LNCAP (cell line): ENCODE measurements around the gene ZNF324B.

ENCODE experiments used
- TF ChIP-seq, protein P1 (sequence below): fragments of 450-650 bp; IDR thresholded peaks from 2 replicates; pipeline ENCODE4 v1.5.1; 2017; ENCODE audit warnings: mild to moderate bottlenecking

The ZNF324B gene

DNA sequence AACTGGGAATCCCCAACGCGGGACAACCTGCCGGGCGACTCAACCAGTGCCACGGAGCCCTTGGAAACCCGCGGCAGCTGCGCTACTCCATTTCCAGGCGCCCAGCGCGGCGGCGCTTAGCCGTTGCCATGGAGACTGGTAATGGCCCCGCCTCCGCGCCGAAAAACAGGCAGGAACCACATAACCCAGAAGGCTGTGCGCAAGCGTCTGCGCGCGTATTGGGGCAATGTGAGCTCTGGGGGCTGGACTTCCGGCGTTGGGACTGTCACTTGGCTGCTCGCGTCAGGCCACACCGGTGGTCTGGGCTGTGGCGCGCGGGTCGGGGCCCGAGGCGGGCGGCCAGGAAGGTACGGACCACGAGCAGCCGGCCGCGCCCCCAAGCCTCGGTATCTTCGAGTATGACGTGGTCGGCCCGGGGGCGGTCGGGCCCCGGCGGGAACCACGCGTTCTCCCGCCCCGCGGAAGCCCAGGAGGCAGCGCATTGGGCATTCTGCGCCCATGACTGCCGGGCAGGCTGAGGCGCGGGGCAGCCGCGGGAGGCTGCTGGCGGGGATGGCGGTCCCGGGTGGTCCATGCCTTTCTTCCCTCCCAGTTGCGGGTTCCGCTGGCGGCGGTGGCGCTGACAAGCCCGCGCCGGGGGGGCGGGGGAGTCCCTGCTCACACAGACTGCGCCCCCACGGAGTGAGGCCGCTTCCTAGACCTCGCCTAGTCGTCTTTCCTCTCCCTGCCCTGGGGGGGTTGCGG lies at the start of gene ZNF324B:
ZNF324B (plus strand) TSS at position 265 of the 744 bp plus-strand sequence. CDS start 2,080 bp downstream, outside the sequence.
- TF ChIP-seq, protein P1, sequence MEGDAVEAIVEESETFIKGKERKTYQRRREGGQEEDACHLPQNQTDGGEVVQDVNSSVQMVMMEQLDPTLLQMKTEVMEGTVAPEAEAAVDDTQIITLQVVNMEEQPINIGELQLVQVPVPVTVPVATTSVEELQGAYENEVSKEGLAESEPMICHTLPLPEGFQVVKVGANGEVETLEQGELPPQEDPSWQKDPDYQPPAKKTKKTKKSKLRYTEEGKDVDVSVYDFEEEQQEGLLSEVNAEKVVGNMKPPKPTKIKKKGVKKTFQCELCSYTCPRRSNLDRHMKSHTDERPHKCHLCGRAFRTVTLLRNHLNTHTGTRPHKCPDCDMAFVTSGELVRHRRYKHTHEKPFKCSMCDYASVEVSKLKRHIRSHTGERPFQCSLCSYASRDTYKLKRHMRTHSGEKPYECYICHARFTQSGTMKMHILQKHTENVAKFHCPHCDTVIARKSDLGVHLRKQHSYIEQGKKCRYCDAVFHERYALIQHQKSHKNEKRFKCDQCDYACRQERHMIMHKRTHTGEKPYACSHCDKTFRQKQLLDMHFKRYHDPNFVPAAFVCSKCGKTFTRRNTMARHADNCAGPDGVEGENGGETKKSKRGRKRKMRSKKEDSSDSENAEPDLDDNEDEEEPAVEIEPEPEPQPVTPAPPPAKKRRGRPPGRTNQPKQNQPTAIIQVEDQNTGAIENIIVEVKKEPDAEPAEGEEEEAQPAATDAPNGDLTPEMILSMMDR = no peak

DNA sequence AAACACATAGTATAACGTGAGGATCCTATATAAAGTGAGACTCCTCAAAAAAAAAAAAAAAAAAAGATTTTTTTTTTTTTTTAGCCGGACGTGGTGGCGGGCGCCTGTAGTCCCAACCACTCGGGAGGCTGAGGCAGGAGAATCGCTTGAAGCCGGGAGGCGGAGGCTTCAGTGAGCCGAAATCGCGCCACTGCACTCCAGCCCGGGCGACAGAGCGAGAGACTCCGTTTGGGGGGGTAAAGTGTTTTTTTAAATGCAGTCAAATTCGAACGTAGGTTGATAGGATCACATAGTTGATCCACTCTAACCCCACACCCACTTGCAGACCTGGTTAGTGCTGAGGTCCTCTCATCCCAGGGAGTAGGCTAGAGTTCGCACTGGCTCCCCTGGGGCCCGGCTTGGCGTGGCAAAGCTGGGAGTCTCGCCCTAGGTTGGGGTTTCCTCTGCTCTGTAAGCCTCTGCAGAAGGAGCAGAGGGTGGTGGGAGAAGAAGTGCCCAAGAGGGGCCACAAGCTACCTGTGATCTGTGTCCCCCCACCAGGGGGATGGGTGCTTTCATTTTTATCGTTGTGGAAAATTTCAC lies 49.5 kb upstream of the ZNF324B start:
- TF ChIP-seq, protein P1 = no peak

DNA sequence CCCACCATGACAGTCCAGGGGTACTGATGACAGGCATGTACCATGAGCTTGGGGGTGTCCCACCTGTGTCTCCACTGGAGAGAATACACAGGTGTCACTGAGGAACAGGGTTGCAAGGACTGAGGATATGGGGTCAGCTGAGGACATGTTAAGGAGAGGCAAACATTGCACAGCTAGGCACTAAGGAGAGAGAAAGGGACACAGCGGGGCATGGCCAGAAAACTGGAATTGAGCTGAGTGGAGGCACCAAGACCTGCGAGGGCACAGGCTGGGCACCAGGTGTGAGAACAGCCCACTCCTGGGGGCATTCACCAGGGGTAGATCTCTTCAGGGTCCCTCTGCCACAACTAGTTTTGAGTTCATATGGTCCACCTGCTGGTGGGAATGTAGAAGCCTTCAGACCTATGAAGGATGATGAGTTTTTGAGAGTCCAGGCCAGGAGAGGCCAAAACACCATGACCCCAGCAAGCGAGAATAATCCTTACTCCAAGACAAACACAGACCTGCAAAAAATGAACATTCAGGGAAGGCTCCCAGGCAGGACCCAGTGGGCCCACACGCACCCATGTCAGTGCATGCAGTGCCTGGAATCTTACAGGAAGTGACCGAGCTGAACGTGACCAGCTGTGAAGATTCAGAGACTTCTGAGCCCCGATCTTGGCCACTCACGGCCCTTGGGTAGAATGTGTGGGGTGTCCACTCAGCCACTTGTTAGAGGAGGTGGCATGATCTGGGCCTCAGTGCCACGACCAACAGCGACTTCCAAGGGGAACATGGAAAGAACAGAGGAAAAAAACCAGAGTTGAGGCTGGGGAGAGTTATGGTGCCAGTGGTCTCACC lies 44.4 kb upstream of the ZNF324B start:
- TF ChIP-seq, protein P1 = peak; percentile 27; the same call in 1 of the 2 replicates

DNA sequence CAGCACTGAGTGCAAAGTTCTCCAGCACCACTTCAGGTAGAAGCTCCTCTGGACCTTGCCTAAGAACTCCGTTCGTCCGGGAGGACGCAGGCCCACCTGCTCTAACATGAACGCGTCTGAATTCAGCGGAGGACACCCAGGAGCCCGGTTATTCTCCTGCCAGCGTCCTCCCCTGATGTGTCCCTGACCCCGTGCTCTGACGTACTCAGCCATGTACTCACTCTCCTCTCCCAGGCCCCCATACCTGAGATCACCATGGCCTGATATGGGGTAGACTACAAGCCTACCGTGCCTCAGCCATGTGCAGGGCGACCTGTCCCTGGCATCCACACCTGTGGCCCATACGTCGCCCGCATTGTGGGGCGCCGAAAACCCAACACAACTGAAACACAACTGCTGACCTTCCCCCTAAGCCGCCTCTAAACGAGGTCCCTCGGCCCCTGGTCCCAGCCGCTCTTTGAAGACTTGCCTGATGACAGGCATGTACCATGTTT lies 43.7 kb upstream of the ZNF324B start:
- TF ChIP-seq, protein P1 = no peak

DNA sequence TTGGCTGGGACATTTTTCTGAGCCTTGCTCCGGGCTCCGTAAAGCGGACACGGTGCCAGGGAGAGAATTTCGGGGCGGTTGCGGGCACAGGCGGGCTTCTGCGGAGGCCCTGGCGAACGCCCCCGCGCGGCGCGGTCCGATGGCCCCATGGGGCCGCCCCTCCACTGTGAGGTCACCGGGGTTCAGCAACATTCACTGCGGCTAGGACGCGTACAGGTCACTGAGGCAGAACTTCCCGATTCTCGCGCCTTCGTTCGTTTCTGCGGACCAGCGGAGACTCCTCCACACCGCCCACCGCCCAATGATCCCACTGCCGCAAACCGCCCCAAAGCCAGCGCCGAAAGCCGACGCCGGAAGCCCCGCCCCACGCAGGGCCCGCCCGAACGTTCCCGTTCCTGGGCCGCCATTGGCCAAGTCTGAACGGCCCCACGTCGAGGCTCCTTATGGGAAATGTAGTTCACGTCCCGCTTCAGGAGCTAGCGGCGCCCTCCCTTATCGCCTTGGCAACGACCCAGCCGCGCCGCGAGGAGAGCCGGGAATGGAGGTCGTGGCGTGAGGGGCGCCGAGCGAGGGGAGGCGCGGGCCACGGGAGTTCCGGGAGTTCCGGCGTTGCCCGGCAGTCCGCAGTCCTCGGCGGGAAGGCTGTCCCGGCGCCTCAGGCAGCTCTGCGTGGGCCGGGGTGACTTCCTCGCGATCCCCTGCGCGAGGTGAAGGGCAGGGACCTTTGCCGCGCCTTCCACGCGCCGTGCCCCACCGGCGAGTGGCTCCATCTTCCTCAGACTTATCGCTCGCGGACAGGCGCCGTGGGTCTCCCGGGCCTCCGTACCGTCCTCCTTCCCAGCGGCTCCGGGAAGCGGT lies 43.0 kb upstream of the ZNF324B start, which contains the start of gene ZNF584:
ZNF584 (plus strand) TSS at position 498 of the 858 bp plus-strand sequence. CDS start 499 bp downstream, outside the sequence.
- TF ChIP-seq, protein P1 = no peak

DNA sequence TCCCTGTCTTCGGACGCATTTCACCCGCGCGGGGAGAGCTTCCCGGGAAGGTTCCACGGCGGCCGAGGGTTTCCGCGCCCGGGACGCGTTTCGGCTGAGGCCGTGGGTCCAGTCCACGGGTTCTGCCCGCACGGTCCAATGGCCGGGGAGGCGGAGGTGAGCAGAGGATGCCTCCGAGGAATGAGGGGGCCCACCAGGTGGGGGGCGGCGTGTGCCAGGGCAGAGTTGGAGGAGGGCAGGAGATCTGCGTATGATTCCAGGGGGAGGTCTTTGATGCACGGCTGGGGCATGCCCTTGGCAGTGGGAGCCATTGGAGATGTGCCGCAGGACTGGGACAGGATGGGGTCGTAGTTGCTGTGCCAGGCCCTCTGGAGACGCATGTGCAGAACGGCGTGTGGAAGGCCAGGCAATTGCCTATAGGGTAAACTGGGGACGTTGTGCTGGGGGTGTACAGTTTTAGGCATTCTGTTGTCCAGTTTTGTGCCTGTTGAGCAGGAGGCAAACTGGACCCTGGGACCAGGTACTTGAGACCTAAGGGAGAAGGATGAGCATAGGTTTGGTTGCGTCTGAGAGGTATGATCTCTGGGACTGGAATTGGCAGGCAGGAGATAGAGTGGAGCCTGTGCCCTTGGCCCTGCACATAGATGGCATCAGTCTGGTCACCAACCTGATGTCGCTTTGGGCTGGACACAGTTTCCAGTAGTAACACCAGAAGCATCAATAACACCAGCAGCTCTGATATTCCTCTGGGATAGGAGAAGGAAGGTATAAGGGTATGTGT lies 42.2 kb upstream of the ZNF324B start:
- TF ChIP-seq, protein P1 = no peak
